HG02840 (cell line): ENCODE measurements around the gene DLX6.
"Not testable (repeated sequence)": the region's sequence is repeated elsewhere in the genome, so short reads cannot be mapped to it uniquely, and the experiment has no call there.

Experiments used
- ATAC-seq: cut with Tn5 transposase; IDR thresholded peaks from one replicate; pipeline ENCODE4 v1.9.1; 2021; ENCODE audit warnings: mild to moderate bottlenecking, moderate library complexity, moderate number of reproducible peaks; ENCODE audit not compliant: unreplicated experiment, low FRiP score

Gene DLX6

GRCh38 chr7:97021747-97022490 lies 16.6 kb downstream of the DLX6 start:
- ATAC-seq: no peak

- ATAC-seq: no peak
These were observed 17.3 kb downstream of the DLX6 start for GRCh38 chr7:97022491-97023306.

- no peak for ATAC-seq
These were observed 19.1 kb downstream of the DLX6 start, which contains the start of gene DLX5 for GRCh38 chr7:97024209-97025129. Gene DLX5, minus strand, starts transcription at chr7:97024831. Its CDS starts 208 bp downstream, at chr7:97024623.

GRCh38 chr7:97025130-97025499 lies 19.8 kb downstream of the DLX6 start:
- no peak for ATAC-seq

- no peak for ATAC-seq
These were observed 20.8 kb downstream of the DLX6 start for GRCh38 chr7:97025983-97026714.

GRCh38 chr7:97026715-97027426 lies 21.5 kb downstream of the DLX6 start:
- ATAC-seq: no peak

- ATAC-seq: peak; percentile 82
These were observed 22.3 kb downstream of the DLX6 start for GRCh38 chr7:97027427-97028234.

GRCh38 chr7:97034213-97034852 lies 29.0 kb downstream of the DLX6 start:
- ATAC-seq: not testable (repeated sequence)

- ATAC-seq: no peak
These were observed 34.2 kb downstream of the DLX6 start for GRCh38 chr7:97039374-97040065.

- ATAC-seq: no peak
These were observed 37.9 kb downstream of the DLX6 start for GRCh38 chr7:97043281-97043680.
